Stimulated activated CD4-positive, alpha-beta T cell treated with anti-CD3 and anti-CD28 coated beads, Interleukin-12 subunit alpha, Interleukin-12 subunit beta, amount 100 ng/mL, for 48 hours (primary cell): ENCODE results near the gene POC1A.

Source experiments
- DNase-seq, 3 donors: peaks; one replicate each; pipeline ENCODE4 v3.0.0-alpha.2; 2020; ENCODE audit warnings: low read depth in 2 of 3, low spot score in 1 of 3

POC1A gene

GRCh38 chr3:52088445-52089367 lies 65.5 kb downstream of the POC1A start:
- DNase-seq = no peak

GRCh38 chr3:52087731-52088130 lies 66.5 kb downstream of the POC1A start:
- no peak for DNase-seq

DNA sequence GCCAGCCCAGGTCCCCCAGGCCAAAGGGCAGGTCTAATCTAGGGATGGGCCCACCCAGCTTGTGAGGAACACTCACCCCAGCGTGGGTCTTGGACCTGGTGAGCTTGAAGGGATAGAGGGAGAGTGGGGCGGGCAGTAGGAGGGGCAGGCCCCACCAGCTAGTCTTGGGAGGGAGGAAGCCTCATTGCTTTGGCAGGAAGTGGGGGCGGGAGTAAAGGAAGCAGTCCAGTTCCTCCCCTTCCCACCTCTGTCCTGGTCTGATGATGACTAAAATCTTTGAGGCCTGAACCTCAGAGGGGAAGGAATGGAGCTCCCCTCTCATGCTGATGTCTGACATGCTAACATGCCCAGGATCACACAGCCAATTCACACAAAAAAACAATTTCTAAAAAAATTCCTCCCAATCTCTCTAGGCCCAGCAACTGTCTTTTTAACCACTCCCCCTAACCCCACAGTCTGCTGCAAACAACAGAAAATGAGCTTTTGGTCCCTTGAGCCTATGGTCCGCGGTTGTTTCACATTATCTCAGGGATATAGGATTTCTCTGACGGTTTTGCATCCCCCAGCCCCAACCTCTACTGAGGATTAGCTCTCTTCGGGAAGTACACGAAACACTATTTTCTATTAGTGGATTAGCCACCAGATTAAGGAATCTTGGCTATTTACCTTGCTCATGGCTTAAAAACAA lies 67.1 kb downstream of the POC1A start:
- no peak for DNase-seq

DNA sequence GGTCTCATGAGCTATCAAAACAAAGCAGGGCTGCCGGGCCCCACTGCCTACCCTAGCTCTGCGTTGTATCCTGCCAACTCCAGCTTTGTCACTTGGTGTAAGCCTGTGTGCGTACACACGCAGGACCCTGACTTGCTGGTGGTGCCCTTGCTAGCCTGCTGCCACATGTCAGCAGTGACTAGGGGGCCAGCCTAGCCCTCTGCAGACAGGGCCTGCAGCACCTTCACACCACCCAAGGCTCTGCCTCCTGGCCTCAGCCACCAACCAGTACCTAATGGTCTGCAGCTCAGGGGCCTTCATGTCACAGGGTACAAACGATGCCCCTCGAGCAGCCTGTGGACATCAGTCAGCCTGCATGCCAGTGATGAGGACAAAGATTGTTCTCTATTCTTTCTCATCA lies 67.8 kb downstream of the POC1A start:
- no peak for DNase-seq

DNA sequence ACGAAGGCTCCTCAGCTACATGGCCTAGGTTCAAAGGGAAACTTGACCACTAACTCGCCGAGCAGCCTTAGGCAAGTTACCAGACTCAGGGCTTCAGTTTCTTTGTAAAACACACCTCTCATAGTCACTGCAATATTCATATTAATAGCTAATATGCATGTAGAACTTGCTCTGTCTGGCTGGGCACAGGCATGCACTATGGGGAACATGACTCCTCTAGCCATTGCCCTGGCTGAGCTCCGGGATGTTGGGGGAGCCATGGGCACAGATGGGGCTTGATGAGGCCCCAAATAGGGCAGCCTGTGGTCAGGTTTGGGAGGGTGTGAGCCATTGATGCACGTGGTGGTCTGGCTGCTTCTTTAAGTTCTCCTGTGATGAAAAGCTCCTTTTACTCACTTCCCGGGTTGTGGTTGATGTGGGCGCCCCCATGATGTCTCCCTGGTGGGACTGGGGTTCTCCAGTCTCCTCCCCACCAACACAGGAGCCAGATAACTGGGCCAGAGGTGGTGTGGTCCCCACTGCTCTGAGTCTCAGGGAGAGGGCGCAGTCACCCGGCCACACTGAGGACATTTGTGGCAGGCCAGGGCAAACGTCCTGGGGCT lies 68.4 kb downstream of the POC1A start:
- DNase-seq = no peak

- no peak for DNase-seq
These were observed 69.1 kb downstream of the POC1A start for GRCh38 chr3:52084954-52085680.

- no peak for DNase-seq
These were observed 69.8 kb downstream of the POC1A start for GRCh38 chr3:52084216-52084945.

DNA sequence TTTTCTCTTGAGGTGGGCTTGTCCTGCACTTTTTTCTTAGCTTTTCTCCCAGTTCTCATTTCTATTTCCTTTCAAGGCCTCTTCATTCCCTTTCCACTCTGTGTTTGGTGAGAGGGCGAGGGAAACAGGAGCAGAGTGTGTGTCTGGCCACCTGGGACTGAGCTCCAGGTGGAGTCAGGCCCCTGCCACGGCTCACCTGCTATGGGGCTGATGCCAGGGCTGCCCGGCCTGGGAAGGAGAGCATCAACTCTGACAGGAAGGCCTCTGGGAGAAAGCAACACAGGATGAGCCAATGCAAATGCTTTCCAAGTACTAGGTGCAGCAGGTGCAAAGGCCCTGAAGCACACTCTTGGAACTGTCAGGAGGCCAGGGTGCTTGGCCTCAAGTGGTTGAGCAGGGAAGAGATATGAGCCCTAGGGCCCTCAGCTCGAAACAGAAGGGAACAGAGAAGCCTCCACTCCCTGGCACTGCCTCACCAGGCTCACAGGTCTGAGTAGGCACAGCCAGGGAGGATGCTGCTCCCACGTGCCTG lies 70.6 kb downstream of the POC1A start:
- no peak for DNase-seq

- DNase-seq = no peak
These were observed 71.3 kb downstream of the POC1A start for GRCh38 chr3:52082951-52083350.

DNA sequence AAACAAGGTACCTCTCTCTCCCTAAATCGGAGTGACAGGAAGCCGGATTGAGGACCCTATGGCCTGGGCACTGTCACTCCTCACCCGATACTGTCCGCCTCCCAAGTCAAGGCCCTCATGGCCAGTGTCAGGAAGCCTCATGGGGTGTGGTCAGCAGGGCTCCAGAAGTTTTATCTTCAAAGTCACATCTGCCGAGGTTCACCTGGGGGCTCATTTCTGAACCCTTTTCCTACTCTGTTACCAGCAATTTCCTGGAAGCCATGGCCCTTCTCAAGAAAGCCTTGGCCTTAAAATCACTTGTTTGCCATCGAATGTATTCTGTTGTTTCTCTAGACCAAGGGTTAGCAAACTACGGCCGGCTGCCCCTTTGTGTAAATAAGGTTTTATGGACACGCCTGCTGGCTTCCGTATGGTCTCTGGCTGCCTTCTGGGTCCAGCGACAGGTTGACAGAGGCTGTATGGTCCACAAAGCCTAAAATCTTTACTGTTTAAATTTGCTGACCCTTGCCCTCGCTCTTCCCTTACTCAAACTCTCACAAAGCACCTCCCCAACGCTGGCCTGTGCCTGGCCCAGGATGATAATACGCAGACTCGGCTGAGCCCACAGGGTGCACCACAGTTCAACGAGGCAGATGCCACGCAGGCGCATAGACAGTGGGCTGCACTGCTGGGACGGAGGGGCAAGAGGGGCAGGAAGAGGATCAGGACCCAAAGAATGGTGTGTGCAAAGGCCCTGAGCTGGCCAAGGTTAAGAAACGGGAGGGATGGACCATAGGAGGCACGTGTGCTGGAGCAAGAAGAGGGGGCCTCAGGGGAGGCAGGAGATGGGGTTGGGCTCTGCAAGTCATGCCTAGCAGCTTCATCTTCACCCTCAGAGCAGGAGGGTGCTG lies 73.1 kb downstream of the POC1A start:
- no peak for DNase-seq

- no peak for DNase-seq
These were observed 74.3 kb downstream of the POC1A start for GRCh38 chr3:52079958-52080357.

- no peak for DNase-seq
These were observed 75.3 kb downstream of the POC1A start for GRCh38 chr3:52078781-52079560.

DNA sequence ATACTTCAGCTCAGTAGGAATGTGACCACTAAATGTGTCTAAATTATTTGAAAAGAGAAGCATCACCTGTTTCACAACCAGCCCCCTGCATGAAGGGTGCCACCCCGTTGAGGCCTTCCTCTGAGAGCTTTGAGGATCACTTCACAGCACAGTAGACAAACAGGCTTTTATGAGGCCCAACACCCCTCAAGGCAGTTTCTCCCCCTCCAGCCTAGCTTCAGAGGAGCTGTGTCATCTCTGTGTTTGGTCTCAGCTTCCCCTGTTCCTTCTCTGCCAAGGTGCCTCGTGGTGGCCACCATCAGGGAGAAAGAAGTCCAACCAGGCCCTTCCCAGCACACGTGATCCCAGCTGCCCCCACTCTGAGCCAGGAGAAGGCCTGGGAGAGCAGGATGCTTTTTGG lies 76.3 kb downstream of the POC1A start:
- DNase-seq = no peak

- DNase-seq = no peak
These were observed 77.1 kb downstream of the POC1A start for GRCh38 chr3:52076896-52077780.

DNA sequence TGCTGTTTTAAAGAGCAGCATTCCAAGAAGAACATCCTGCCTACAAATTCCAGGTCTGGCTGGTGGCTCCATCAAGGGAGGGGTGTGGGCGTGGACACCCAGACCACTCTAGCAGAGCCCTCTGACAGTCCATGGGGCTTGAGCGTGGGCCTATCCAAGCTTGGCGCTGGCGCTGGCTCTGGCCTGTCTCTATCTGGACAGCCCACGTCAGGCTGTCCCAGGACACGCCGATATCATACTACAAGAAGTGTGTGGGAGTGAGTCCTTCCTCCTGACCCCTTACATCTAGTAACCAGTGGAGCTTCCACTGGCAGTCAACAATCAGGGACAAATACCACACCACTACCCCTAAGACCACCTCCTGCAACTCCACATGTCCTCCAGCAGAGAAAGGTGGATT lies 80.7 kb downstream of the POC1A start:
- DNase-seq = no peak

DNA sequence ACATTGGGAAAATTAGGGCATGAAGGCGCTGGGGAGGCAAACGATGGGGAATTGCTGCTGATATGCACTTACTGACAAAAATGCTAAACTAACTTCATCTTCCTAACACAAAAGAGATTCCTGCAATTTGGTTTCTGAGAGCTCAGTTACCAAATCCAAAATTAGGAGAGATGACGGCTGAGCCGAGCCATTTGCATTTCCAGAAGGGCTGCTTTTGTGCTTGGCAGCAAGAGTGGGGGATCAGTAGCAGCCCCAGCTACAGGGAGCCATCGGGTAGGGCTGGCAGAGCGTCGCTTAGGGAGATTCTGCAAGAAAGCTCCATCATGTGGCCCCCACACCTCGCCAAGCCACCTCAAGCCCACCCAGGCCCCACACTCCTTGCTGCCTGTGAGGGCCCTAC lies 81.8 kb downstream of the POC1A start:
- no peak for DNase-seq

- DNase-seq = no peak
These were observed 82.2 kb downstream of the POC1A start for GRCh38 chr3:52072020-52072419.
